GM19328 (cell line): ENCODE results near the gene PLA2G10.
"Not testable (repeated sequence)": the region's sequence is repeated elsewhere in the genome, so short reads cannot be mapped to it uniquely, and the experiment has no call there.

Experiments
- ATAC-seq: cut with Tn5 transposase; IDR thresholded peaks from one replicate; pipeline ENCODE4 v1.9.1; 2021; ENCODE audit warnings: mild to moderate bottlenecking, moderate library complexity; ENCODE audit not compliant: unreplicated experiment

The PLA2G10 gene

DNA sequence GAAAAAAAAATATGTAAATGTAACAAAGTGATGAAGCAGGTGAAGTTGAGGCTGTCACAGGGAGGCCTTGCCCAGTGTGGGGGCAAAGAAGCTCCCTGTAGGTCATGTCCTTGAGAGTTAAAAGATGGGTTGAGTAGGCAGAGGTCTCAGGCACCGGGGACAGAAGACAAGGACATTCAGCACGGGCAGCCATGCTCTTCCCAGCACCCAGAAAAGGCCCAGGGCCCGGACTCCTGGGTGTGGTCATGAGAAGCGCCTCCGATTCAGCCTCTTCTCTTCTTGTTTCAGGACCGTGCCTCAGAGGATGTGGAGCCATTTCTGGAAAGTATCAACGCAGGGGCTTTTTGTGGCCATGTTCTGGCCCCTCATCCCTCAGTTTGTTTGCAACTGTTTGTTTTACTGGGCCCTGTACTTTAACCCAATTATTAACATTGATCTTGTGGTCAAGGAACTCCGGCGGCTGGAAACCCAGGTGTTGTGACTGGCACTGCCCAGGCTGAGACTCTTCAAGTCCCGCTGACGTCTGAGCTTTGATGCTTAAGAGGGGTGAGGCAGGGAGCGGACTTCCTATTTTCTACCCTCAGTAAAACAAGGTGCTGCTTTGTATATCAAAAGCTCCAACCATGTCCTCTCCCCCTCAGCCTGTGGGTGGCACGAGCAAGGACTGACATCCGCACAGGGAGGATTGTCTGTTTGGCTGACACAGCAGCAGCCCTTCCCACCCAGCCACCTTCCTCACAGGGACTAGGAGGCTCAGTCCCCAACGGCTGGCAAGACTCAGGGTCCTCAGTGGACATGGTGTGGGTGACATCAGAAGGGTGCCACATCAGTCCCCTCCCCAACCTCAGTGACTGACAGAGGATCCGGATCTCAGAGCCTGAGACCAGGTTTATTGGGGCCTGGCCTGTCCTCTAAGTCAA, 26.5 kb downstream of the PLA2G10 start:
- ATAC-seq: no peak

GRCh38 chr16:14658063-14658462, 36.0 kb downstream of the PLA2G10 start:
- ATAC-seq: peak; percentile 69

- ATAC-seq: no peak
These were observed 41.4 kb downstream of the PLA2G10 start for GRCh38 chr16:14652726-14653125.

DNA sequence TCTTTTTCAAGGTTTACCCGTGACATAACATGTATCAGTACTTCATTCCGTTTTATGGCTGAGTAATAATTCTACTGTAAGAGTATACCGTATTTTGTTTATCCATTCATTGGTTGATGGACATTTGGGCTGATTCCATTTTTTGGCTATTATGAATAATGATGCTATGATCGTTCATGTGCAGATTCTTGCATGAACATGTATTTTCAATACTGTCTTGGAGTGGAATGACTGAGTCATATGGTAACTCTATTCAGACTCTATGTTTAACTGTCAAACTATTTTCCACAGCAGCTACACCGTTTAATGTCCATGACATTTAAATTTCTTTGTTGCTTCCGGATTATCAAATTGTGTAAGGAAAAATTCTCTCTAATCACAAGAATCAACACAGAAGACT, 43.5 kb downstream of the PLA2G10 start:
- ATAC-seq: no peak

DNA sequence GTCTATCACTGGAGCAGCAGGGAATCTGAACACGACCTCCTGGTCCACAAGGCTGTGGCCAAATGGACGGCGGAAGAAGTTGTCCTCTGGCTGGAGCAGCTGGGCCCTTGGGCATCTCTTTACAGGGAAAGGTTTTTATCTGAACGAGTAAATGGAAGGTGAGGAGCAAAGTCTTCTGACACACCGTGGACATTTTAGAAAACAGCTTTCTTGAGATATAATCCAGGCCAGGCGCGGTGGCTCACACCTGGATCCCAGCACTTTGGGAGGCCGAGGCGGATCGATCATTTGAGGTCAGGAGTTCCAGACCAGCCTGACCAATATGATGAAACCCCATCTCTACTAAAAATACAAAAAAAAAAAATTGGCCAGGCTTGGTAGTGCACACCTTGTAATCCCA, 44.3 kb downstream of the PLA2G10 start:
- ATAC-seq: no peak

GRCh38 chr16:14641926-14642325, 52.2 kb downstream of the PLA2G10 start:
- ATAC-seq: no peak

DNA sequence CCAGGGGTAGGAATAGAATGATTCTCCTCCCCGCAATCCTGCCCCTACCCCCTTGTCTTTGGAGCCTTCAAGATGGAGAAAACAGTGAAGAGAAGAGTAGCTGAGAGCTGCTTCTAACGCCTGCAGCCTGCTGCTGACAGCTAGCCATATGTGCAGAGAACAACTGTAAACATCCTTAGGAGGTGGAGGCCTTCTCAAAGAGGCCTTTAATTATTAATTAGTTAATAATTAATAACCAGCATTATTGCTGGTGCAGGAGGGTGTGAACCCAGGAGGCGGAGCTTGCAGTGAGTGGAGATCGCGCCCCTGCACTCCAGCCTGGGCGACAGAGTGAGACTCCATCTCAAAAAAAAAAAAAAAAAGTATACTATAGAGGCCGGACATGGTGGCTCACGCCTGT, 52.9 kb downstream of the PLA2G10 start:
- ATAC-seq: no peak

DNA sequence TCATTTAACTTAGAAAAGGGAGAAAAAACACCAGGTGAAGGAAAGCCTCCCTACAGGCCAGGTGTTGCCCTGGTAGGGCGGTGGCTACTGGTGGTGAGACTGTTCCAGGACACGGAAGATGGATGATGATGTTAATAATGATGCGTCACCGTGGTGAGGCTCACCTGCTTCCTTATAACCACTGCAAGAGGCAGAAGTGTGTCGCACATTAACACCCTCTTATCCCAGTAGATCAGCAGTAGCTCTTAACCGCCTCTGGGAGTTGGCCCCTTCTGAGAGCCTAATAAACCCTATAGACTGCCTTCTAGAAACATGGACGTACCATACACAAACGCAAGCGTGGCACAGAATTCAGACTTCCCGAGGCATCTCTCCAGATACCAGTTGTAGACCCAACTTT, 53.6 kb downstream of the PLA2G10 start:
- no peak for ATAC-seq

GRCh38 chr16:14636951-14637240, 57.2 kb downstream of the PLA2G10 start:
- not testable (repeated sequence) for ATAC-seq

GRCh38 chr16:14636179-14636950, 57.7 kb downstream of the PLA2G10 start:
- ATAC-seq: not testable (repeated sequence)

DNA sequence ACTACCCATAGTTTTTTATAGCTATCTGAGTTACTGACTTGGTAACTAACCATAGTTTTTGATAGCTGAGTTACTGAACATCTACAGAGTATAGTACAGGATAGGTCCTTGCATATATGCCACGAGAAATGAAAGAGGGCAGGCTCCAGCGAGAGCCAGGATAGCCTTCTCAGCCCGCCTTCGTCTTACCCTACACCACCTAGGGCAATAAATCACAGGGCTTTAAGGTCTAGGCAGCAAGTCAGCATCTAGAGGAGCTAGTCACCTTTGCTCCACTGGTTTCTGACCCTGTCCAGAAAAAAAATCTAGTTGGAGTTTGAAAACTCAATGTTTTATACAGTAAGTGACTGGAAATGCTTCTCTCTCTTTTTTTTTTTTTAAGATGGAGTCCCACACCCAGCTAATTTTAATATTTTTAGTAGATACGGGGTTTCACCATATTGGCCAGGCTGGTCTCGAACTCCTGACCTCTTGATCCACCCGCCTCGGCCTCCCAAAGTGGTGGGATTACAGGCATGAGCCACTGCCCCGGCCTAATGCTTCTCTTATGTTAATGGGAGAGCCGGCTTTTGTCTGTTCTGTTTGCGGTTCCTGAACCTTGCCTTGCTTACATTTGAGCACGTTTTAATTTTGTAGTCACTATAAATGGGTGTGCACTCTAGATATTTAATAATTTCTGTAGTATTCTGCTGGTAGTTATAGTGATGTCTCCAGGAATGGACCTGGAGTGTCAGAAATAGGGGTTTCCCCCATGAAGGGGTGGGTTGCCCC, 58.5 kb downstream of the PLA2G10 start:
- ATAC-seq: no peak

DNA sequence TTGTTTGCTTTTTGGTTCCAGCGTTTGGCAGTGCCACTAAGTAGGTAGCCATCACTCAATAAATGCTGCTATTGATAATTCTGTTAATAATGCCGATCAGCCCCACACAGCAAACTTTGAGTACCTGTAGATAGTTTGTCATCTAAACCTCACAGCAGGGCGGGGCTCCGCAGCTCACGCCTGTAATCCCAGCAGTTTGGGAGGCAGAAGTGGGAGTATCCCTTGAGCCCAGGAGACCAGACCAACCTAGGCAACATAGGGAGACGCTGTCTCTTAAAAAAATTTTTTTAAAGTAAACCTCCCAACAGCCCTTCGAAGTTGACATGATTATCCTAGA, 59.8 kb downstream of the PLA2G10 start:
- ATAC-seq: no peak

GRCh38 chr16:14632693-14633569, 61.2 kb downstream of the PLA2G10 start, which contains the start of gene BFAR:
Gene BFAR, plus strand, starts transcription at chr16:14632951. Its CDS starts 11,396 bp downstream, at chr16:14644347.
- ATAC-seq: peak; percentile 74

GRCh38 chr16:14630620-14631330, 63.3 kb downstream of the PLA2G10 start:
- ATAC-seq: not testable (repeated sequence)

DNA sequence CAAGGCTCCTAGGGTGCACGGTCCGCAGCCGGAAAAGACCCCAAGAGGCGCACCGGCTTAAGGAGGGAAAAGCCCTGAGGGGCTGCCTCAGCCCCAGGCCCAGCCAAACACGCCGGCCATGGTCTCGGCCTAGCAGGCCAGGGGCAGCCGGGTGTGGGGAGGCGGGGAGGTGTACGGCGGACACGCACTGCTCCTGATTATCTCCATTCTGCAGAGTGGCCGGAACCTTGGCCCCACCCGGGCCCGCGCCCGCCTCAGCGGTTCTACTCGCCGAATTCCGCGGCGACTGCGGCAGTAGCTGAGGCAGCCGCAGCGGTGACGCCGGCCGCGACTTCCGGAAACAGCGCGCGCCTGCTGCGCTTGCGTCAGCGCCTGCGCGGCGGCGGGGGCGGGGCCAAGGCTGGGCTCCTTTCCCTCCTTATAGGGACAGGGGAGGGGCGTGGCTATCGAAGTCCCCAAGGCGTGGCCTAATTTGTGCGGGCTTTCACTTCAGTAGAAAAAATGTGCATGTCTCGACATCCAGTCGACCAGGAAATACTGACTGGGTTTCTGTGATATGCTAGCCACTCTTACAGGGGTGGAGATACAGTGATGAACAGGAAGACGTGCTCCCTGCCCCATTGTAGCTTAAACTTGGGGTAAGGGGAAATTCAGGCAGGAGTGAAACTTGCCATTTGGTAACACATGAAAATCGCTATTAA, 64.0 kb downstream of the PLA2G10 start, which contains the start of gene PARN:
Gene PARN, minus strand, starts transcription at position 342 of the 701 bp plus-strand sequence. Its CDS starts 135 bp downstream, at position 207.
- ATAC-seq: peak; percentile 48

DNA sequence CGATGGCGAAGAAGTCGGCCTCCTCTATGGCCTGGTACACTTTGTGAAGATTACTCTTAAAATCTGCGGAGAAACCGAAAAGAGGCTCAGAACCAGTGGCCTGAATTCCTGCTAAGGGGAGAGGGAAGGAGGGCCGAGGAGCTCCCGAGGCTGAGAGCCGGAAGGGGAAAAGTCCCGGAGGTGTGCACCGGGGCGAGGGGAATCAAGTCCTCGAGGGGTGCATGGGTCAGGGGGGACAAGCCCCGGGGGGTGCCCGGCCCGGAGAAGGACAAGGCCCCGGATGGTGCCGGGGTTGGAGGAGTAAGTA, 64.5 kb downstream of the PLA2G10 start:
- peak; percentile 6 for ATAC-seq

DNA sequence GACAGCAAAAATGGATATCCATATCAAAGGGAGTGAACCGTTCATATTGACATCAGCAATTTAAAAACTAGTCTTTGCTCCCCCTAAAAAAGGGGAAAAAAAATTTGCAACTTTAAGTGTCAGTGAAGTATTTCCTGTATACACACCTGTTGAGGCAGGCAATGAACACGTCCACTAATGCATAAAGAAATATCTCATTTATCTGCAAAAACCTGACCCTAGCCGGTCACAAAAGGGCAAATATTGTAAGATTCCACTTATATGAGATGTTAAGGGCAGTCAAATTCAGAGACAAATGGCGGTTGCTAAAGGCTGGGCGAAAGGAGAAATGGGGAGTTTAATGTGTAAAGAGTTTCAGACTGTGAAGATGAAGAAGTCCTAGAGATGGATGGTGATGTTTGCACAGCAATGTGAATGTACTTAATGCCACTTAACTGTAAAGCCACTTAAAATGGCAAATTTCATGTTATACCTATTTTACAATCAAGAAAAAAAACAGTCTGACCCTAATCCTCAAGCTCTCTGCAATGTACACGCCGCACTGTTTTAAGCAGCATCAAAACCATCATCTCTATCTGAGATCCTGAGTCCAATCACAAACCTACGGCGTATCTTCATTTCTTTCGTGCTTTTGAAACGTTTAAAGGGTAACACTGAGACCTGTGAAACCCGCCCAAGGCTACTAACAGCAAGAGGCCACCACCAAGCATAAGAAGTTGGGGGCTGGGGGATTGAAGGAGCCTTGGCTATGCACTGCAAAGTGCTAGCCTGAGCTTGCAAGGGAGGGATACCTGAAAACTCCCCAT, 65.1 kb downstream of the PLA2G10 start:
- ATAC-seq: no peak

GRCh38 chr16:14627078-14627477, 67.0 kb downstream of the PLA2G10 start:
- ATAC-seq: no peak
